ENCODE results near the gene C5orf34. TPM values are rescaled to one million over a fixed set of nuclear protein-coding genes. Genes with fewer than 3 reads are reported as not detected.
"Not testable (repeated sequence)": the region's sequence is repeated elsewhere in the genome, so short reads cannot be mapped to it uniquely, and the experiment has no call there.

C5orf34 gene
- total RNA-seq, 1 donor from 2014 or later = 0.40 TPM

DNA sequence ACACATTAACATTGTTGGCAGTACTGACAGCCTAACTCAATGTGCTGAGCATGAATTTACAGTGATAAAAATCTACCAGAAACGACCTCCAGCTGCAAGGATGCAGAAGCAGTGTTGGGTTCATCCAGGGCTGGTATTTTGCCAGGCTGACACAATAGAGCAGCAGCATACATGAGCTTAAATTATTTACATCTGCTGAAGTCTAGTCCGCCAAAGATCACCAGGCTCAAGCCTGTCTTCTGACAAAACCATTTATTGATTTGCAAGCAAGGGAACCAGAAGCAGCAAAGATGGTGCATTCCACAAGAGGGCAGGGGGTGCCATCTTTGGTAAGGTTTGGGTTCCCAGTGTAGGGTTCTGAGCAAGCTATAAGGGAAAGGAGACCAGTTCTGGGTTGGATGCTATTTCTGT lies 8.7 kb upstream of the C5orf34 start:
- DNase-seq = no peak
- ATAC-seq (ENCODE audit: poor library complexity) = no peak
- intact Hi-C loops (cut with DNase I) = no loop called here

DNA sequence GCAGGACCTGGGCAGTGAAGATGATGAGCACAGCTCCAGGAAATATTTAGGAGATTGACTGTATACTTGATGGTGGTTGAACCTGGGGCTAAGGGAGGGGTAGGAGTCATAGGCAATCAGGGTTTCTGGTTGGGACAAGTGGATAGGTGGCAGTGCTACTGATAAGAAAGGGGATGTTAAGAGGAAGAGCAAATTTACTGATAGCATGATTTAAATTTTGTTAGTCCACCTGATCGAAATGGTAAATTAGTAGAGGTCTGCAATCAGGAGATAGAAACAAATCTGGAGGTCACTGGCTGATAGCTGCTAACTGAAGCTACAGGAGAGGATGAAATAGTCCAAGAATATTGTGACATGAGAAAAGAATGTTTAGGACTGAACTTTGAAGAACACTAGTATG lies 5.7 kb upstream of the C5orf34 start:
- ATAC-seq (ENCODE audit: poor library complexity) (no peak), DNase-seq (no peak)
- intact Hi-C loops (cut with DNase I) = no loop called here

DNA sequence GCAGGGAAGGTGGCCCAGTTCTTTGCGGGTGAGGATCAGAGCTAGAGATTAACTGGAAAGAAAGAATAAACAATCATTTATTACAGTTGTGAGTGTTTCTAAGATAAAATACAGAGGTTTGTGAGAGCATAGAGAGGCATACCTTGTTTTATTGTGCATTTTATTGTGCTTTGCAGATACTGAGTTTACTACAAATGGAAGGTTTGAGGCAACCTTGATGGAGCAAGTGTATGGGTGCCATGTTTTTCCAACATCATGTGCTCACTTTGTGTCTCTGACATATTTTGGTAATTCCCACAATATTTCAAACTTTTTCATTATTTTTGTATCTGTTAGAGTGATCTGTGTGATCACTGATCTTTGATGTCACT lies 715 bp upstream of the C5orf34 start:
- intact Hi-C loops (cut with DNase I) = no loop called here
- DNase-seq = no peak
- ATAC-seq (ENCODE audit: poor library complexity) = no peak

DNA sequence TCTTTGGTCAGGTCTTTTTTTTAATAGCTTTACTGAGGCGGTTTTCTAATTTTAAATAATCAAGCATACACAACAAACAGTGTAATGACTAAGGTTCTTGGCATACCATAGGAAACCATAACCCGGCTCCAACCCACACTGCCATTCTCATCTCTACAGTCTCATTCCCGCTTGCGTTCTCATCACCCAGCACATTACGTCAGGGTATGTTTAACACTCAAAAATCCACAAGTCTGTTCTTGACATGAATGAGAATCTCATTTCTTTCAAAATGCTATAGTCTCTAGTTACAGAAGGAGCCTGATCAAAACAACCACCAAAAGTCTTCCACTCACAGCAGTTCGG lies 505 bp downstream of the C5orf34 start:
- DNase-seq = no peak
- intact Hi-C loops (cut with DNase I) = no loop called here
- ATAC-seq (ENCODE audit: poor library complexity) = no peak

DNA sequence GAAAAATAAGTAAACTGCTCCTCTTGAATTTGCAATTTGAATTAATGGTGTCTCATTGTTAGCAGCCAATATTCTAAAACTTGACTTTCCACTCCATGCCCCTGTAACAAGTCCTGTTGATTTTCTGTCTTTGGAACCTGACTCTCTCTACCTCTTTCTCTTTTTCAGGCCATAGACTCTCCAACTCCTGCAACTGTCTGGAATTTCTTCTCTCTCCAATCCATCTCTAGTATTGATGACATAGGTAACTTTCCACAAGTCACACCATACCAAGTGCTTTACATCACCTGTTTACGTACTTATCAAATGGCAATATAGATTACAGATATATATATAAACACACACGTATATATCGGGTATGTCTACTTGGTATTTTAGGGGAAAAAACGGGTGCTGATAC lies 923 bp downstream of the C5orf34 start:
- DNase-seq = no peak
- intact Hi-C loops (cut with DNase I) = no loop called here
- ATAC-seq (ENCODE audit: poor library complexity) = no peak

DNA sequence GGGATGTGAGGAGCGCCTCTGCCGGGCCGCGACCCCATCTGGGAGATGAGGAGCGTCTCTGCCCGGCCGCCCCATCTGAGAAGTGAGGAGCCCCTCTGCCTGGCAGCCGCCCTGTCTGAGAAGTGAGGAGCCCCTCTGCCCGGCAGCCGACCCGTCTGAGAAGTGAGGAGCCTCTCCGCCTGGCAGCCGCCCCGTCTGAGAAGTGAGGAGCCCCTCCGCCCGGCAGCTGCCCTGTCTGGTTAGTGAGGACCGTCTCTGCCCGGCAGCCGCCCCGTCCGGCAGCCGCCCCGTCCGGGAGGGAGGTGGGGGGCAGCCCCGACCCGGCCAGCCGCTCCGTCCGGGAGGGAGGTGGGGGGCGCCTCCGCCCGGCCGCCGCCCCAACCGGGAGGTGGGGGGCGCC lies 3.9 kb downstream of the C5orf34 start:
- DNase-seq = peak; percentile 32
- intact Hi-C loops (cut with DNase I); ATAC-seq (ENCODE audit: poor library complexity): not testable (repeated sequence)

DNA sequence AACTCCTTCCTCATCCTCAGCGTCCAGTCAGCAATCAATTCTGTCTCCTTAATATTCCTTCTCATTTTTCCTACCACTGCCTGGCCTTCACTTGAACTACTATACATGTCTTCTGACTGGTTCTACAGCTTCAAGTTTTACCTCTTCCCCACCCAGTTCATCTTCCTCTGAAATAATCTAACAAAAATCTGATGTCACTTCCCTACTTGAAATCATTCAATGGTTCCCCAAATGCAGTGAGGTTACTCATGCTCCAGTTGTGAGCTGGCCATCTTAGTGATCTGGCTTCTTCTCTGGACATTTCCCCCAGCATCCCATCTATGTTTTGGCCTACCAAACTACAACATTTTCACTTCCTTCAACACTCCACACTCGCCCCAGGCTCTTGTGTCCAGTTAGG lies 16.4 kb downstream of the C5orf34 start:
- DNase-seq (no peak), ATAC-seq (ENCODE audit: poor library complexity) (no peak)
- intact Hi-C loops (cut with DNase I) = no loop called here

DNA sequence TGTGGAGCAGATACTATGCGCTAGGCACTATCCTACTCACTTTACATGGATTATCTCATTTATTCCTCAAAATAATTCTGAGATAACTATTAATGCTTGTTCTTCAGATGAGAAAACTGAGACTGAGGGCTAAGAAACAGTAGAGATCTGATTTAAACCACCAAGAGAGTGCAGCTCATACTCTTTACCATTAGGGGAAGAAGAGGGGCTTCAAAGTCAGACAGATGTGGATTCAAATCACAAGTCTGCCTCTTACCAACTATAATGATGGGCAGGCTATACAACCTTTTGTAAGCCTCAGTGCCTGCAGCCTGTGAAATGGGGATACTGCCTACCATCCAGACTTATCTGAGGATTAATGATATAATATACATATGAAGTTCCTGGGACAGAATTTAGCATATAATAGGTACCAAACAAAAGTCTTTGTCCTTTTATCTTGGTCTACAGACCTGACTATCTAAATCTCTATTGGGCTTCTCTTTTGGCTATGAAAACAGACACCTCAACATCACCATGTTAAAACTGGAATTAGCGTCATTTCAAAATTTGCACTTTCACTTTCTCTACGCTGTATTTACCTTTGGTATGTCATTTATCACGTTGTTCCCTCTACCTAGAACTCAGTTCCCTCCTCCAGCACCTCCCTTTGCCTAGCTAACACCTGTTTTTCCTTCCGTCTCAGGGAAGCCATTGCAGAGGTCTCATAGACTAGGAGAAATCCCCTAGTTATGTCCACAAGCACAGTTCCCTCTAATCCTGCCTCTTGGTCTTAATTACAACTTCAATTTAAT lies 17.4 kb downstream of the C5orf34 start:
- ATAC-seq (ENCODE audit: poor library complexity) (no peak), DNase-seq (no peak)
- intact Hi-C loops (cut with DNase I) = no loop called here

DNA sequence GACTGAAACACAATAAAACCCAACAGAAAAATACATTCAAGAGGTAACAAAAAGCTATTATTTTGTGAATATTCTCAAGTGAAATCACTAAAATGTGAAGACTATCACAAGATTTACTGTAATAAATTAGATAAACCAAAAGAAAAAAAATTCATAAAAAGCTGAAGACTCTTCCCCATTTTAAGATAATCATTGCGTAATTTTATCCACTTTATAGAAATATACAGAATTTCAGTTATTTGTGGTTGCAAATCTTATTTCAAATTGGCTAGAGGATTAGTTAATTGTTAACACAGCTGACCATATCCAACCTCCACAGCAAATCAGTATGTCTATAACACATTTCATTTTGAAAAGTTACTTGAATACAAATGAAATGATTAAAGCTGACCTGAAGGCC lies 23.6 kb downstream of the C5orf34 start:
- DNase-seq = no peak
- intact Hi-C loops (cut with DNase I) = no loop called here
- no peak for ATAC-seq (ENCODE audit: poor library complexity)

DNA sequence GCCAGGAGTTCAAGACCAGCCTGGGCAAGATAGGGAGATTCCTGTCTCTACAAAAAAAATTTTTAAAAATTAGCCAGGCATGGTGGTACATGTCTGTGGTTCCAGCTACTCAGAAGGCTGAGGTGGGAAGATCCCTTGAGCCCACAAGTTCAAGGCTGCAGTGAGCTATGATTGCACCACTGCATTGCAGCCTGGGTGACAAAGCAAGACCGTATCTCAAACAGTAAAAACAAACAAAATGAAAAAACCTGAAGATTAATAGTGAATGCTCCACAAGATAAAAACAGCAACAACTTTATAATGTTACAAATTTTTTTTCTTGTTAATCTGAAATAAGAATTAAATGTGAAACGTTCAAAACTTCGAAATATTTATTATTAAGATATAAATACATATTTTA lies 28.6 kb downstream of the C5orf34 start:
- DNase-seq (no peak), ATAC-seq (ENCODE audit: poor library complexity) (no peak)
- intact Hi-C loops (cut with DNase I) = no loop called here

DNA sequence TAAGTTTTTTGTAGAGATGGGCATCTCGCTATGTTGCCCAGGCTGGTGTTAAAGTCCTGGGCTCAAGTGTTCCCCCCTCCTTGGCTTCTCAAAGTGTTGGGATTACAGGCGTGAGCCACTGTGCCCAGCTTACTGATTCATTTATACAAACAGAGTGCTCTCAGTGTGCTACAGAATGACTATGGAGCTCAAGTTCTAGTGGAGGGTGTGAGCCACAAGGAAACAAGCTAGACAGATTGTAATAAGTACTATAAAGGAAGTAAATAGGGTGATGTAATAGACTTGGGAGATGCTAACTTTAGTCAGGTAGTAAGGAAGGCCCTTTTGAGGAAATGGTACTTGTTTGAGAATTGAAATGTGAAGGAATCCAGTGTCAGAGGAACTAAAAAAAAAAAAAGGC lies 29.5 kb downstream of the C5orf34 start:
- ATAC-seq (ENCODE audit: poor library complexity) = no peak
- intact Hi-C loops (cut with DNase I) = no loop called here
- no peak for DNase-seq

DNA sequence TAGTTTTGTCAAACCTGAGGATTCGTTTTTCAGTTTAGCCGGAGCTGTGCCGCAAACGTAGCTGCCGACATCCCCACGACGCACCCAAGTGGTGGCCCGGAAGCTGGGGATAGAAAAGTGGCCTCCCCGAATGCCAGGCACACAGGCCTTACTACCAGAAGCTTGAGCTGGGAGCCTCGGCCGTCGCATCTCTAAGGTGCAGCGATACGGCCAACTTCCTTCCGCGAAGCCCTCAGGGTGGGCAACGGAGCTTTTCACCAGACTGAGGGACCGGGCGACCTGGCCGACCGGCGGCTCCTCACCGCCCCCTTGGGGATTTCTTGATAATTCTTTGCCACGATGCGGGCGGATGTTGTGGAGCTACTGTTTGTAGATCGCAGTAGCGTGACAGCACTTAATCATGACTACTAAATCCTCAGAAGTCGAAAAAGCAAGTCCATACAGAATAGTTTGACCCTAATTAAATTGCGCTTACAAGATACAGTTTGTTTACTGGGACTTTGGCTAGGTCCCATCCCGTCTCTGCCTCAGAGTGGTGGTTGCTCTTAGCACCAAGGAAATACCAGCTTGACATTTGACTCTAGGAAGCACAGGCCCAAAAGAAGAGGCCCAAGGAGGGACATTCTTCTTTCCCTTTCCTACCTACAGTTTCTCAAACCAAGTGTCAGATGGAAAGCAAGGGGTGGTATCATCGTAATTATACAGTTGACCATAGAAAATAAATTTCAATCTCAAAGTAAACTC lies 30.7 kb downstream of the C5orf34 start:
- peak; percentile 80 for DNase-seq
- peak; percentile 85 for ATAC-seq (ENCODE audit: poor library complexity)
- intact Hi-C loops (cut with DNase I) = loop anchor here (5.0 kb wide), 1 partner anchor 172 kb away; the partner anchor contains the start of gene HMGCS1

DNA sequence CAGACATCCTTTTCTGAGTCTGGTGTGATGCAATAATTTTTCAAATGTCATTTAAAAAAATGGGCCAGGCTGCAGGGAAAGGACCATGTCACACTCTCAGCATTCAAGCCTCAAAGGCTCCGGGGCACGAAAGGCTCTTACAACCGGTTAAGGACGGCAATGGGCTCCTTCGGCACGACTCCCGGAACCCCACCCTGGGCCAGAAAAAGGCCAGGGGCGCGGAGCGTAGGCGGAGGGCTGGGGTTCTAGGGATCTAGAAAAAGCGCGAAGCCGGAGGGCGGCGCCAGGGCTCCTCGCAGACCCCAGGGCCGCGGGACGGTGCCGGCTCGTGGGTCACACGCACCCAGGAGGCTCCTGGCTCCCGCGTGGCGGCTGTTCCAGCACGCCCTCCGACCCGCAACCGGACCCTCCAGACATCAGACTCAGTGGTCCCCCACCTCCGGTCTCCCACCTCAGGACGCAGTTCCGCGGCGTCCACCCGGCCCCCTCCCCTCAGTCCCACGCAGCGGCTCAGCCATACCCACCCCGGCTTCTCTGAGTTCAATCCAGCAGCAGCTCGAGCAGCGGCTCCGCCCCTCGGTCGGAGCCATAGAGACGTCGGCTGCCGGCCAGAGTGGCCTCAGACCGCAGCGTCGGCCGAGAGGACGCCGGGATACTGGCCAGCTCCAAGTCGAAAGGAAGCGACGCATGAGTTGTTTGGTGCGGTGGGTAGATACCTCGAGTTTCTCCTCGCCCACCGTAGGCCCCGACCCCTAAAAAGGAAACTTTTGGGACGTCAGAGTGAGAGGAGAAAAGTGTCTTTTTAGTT lies 31.4 kb downstream of the C5orf34 start, which contains the start of gene TMEM267:
TSS of gene TMEM267 (minus strand) at position 568 of the 808 bp plus-strand sequence. CDS start 29,896 bp downstream, outside the sequence.
- DNase-seq = peak; percentile 96

DNA sequence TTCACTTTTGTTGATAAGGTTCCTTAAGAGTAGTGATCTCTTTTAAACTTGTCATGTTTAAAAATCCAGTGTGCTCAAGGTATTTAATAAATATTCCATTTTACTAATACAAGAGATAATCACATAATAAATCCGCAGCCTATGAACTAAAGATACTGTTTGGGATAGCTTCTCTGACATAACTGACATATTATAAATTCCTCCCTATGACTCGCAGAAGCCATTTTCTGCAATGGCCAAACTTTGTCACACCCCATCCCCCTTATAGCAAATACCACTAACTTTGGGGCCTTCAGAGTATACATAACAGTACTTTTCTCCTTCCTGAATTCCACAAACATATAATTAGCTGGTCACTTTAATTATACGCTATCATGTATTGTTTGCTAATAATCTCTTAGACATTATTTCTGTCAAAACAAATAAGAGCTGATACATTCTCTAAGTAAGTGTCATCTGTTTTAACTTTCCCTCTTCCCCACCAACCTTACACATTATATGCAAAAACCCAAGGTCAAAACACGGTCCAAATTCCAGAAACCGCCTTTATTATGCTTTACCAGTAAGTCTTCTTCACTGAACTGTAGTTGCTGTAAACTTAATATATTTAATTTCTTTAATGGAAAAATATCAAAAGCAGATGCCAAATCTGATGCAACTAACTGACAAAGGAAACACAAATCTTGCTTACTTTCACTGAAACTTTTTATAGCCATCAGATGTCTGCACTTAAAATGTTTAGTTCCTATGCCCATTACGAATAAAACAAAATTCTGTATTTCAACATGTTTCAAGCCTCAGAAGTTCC lies 32.3 kb downstream of the C5orf34 start:
- DNase-seq (no peak), ATAC-seq (ENCODE audit: poor library complexity) (no peak)
- intact Hi-C loops (cut with DNase I) = loop anchor here (5.0 kb wide), 1 partner anchor 170 kb away; the partner anchor contains the start of gene HMGCS1

More for the DNA sequence above, 31.4 kb downstream of the C5orf34 start, which contains the start of gene TMEM267:
- peak; percentile 98 for ATAC-seq (ENCODE audit: poor library complexity)
- intact Hi-C loops (cut with DNase I) = loop anchor here (5.0 kb wide), 1 partner anchor 171 kb away; the partner anchor contains the start of gene HMGCS1

DNA sequence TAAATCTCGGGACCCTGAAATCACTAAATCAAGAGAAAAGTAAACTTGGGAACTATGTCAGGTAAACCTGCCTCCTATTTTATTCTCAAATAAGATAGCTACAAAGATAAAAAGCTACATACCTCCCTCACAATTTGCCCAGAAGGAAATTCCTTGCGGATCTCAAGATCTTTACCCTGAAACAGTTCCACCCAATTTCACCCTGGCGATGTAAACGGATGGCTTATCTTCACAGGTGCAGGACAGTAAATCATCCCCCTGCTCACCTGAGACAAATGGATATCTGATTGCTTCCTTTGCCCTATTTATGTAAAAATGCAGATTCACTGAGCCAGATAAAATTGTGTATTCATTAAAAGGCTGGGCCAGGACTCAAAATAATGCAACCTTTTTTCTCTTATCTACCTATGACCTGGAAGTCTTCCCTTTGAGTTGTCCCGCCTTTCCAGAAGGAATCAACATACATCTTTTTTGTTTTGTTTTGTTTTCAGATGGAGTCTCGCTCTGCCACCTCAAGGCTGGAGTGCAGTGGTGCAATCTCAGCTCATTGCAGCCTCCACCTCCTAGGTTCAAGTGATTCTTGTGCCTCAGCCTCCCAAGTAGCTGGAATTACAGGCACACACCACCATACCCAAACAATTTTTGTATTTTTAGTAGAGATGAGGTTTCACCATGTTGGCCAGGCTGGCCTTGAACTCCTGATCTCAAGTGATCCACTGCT lies 45.1 kb downstream of the C5orf34 start:
- DNase-seq (no peak), ATAC-seq (ENCODE audit: poor library complexity) (no peak)
- intact Hi-C loops (cut with DNase I) = no loop called here

DNA sequence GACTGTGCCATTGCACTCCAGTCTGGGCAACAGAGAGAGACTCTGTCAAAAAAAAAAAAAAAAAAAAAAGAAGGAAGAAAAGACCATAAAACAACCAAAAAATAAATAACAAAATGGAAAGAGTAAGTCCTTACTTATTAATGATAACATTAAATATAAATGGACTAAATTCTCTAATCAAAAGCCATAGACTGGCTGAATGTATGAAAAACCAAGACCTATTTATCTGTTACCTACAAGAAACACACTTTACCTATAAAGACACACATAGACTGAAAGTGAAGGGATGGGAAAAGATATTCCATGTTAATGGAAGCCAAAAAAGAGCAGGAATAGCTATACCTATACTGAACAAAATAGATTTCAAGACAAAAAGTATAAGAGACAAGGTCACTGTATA lies 47.8 kb downstream of the C5orf34 start:
- intact Hi-C loops (cut with DNase I) = no loop called here
- ATAC-seq (ENCODE audit: poor library complexity) = no peak
- DNase-seq = no peak

DNA sequence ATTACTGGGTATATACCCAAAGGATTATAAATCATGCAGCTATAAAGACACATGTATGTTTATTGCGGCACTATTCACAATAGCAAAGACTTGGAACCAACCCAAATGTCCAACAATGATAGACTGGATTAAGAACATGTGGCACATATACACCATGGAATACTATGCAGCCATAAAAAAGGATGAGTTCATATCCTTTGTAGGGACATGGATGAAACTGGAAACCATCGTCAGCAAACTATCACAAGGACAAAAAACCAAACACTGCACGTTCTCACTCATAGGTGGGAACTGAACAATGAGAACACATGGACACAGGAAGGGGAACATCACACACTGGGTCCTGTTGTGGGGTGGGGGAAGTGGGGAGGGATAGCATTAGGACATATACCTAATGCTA lies 49.5 kb downstream of the C5orf34 start:
- DNase-seq; intact Hi-C loops (cut with DNase I); ATAC-seq (ENCODE audit: poor library complexity): not testable (repeated sequence)

DNA sequence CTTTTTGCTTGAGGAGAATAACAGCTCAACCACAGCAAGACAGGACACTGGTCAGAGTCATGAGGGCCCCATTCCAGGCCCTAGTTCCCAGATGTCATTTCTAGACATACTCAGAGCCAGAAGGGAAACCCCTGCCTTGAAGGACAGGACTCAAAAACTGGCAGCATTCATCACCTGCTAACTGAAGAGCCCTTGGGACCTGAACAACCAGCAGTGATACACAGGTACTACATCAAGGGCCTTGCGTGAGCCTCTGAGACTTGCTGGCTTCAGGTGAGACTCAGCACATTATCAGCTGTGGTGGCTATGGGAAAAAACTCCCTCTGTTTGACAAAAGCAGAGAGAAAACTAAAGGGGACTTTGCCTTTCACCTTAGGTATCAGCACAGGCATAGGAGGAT lies 53.9 kb downstream of the C5orf34 start:
- intact Hi-C loops (cut with DNase I) = no loop called here
- DNase-seq (no peak), ATAC-seq (ENCODE audit: poor library complexity) (no peak)
